GM10847 (cell line): ENCODE results near the gene GTF2H2.
"Not testable (repeated sequence)": the region's sequence is repeated elsewhere in the genome, so short reads cannot be mapped to it uniquely, and the experiment has no call there.

ENCODE experiments used
- POLR2A ChIP-seq: IDR thresholded peaks from 2 replicates; pipeline ENCODE4 v1.6.1; 2011; ENCODE audit not compliant: insufficient read length; ENCODE audit errors: extremely low read depth

Gene GTF2H2

GRCh38 chr5:71067262-71067928, at the start of gene GTF2H2:
GTF2H2 (minus strand) TSS chr5:71067676; CDS start chr5:71062763, 4,913 bp downstream.
- not testable (repeated sequence) for TF ChIP-seq POLR2A

GRCh38 chr5:71025289-71025953, 42.1 kb downstream of the GTF2H2 start, which contains the start of gene NAIP:
NAIP (minus strand) TSS chr5:71025339; CDS start chr5:71012915, 12,424 bp downstream.
- not testable (repeated sequence) for TF ChIP-seq POLR2A

GRCh38 chr5:71014176-71014575, 53.3 kb downstream of the GTF2H2 start:
- TF ChIP-seq POLR2A, result no peak

GRCh38 chr5:71013575-71013974, 53.9 kb downstream of the GTF2H2 start:
- no peak for TF ChIP-seq POLR2A

- TF ChIP-seq POLR2A, result no peak
Observed at GRCh38 chr5:71011194-71011792, 56.2 kb downstream of the GTF2H2 start.
